ENCODE results near the gene CHRD. TPM values are rescaled to one million over a fixed set of nuclear protein-coding genes. Genes with fewer than 3 reads are reported as not detected.

The CHRD gene
- total and polyA plus RNA-seq, 9 donors, result 14.1 to 21.9 (median 17.6) TPM

DNA sequence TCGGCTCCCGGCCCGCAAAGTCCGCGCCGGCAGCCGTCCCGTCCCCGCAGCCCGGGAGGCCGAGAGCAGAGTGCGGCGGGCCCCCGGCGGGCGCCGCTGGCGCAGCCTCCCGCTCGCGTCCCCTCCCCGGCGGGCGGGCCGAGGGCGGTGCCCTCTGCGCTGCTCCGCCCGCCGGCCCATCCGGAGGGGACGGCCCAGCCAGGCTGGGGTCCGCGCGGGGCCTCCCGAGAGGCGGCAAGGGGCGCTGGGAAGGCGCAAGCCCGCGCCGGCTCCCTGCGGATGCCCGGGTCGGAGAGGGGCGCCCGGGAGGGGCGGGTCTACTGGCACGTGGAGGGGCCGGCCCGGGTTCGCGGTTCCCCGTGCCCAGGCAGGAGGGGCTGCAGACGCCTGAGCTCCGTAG, 18.3 kb upstream of the CHRD start, which contains the start of the genes CLCN2 and POLR2H:
CLCN2 (minus strand) TSS at position 74 of the 400 bp plus-strand sequence. CDS start 126 bp downstream, outside the sequence.
POLR2H (plus strand) TSS at position 179 of the 400 bp plus-strand sequence. CDS start 1,783 bp downstream, outside the sequence.
- Histone ChIP-seq H3K4me3 (ENCODE audit: low read length) (peak within 1 kb of the TSS; percentile 88), H3K9me3 (replicated peaks; ENCODE audit: control insufficient read depth, low read depth, low read length) (no peaks in the 10 kb centered on the region), H3K36me3 (ENCODE audit: control insufficient read depth, insufficient read depth, low read length) (peaks cover 33% of the 10 kb centered on the region), H3K4me1 (ENCODE audit: control insufficient read depth, insufficient read depth, low read length) (peaks cover 21% of the 10 kb centered on the region), H3K27ac (ENCODE audit: low read length) (peak within 1 kb of the TSS; percentile 99), H3K27me3 (ENCODE audit: control insufficient read depth, insufficient read depth, low read length) (no peaks in the 10 kb centered on the region)
- WGBS (ENCODE audit: insufficient coverage), result under 1% methylated on average over 56 of the region's 56 CpGs
- DNase-seq, result peak; percentile 84

DNA sequence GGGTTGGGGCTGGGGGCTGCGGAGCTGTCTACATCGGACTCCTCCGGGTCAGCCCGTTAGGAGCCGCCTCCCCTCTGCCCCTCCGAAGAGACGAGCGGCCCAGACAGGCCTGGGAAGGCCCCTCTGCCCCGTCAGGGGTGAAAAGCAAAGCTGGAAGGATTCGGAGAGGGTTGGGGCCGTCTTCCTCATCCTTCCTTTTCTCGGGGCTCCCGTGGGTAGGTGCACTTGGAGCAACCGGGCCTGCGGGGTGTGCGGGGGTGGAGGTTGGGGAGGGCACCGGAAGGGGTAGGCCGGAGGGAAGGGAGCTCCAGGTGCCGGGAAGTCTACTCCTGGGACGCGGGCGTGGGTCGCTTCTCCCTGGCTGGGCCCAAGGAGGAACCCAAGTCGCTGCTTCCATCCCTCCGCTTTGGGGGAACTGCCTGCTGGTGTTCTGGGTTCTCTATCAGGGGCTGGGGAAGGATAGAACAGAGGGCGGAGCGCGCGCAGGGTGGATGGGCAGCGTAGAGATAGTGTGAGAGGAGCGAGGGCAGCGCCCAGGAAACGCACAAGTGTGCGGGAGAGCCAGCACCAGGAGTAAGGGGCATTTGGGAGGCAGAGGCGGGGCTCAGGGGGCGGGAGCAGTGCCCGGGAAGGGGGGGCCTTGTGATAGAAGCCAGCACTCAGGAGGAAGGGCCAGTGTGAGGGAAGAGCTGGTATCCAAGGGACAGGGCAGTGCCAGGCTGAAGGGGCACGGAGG, 17.8 kb upstream of the CHRD start:
- no peaks in the 10 kb centered on the region for H3K27me3 ChIP-seq (ENCODE audit: control insufficient read depth, insufficient read depth, low read length)
- H3K9me3 ChIP-seq (replicated peaks; ENCODE audit: control insufficient read depth, low read depth, low read length), result no peaks in the 10 kb centered on the region
- peak overlapping the region; percentile 99 for H3K27ac ChIP-seq (ENCODE audit: low read length)
- no peak for DNase-seq
- under 1% methylated on average over 30 of the region's 38 CpGs for WGBS (ENCODE audit: insufficient coverage)
- peak overlapping the region; percentile 88 for H3K4me3 ChIP-seq (ENCODE audit: low read length)
- peaks cover 21% of the 10 kb centered on the region for H3K4me1 ChIP-seq (ENCODE audit: control insufficient read depth, insufficient read depth, low read length)
- peaks cover 32% of the 10 kb centered on the region for H3K36me3 ChIP-seq (ENCODE audit: control insufficient read depth, insufficient read depth, low read length)

- no peaks in the 10 kb centered on the region for H3K27me3 ChIP-seq (ENCODE audit: control insufficient read depth, insufficient read depth, low read length)
- peak overlapping the region; percentile 99 for H3K27ac ChIP-seq (ENCODE audit: low read length)
- under 1% methylated on average over 58 of the region's 68 CpGs for WGBS (ENCODE audit: insufficient coverage)
- H3K4me3 ChIP-seq (ENCODE audit: low read length), result peak overlapping the region; percentile 88
- peak; percentile 99 for DNase-seq
- H3K4me1 ChIP-seq (ENCODE audit: control insufficient read depth, insufficient read depth, low read length), result peaks cover 21% of the 10 kb centered on the region
- H3K9me3 ChIP-seq (replicated peaks; ENCODE audit: control insufficient read depth, low read depth, low read length), result no peaks in the 10 kb centered on the region
- peaks cover 25% of the 10 kb centered on the region for H3K36me3 ChIP-seq (ENCODE audit: control insufficient read depth, insufficient read depth, low read length)
Measured at GRCh38 chr3:184362668-184363546, 16.9 kb upstream of the CHRD start.

GRCh38 chr3:184366619-184367289, 13.1 kb upstream of the CHRD start:
- WGBS (ENCODE audit: insufficient coverage), result 20% methylated on average over 1 of the region's 5 CpGs
- H3K27me3 ChIP-seq (ENCODE audit: control insufficient read depth, insufficient read depth, low read length), result no peaks in the 10 kb centered on the region
- no peaks in the 10 kb centered on the region for H3K9me3 ChIP-seq (replicated peaks; ENCODE audit: control insufficient read depth, low read depth, low read length)
- DNase-seq, result peak; percentile 68
- H3K36me3 ChIP-seq (ENCODE audit: control insufficient read depth, insufficient read depth, low read length), result peaks cover 39% of the 10 kb centered on the region
- no peak overlapping the region for H3K4me3 ChIP-seq (ENCODE audit: low read length)
- H3K4me1 ChIP-seq (ENCODE audit: control insufficient read depth, insufficient read depth, low read length), result peaks cover 17% of the 10 kb centered on the region
- H3K27ac ChIP-seq (ENCODE audit: low read length), result no peak overlapping the region

DNA sequence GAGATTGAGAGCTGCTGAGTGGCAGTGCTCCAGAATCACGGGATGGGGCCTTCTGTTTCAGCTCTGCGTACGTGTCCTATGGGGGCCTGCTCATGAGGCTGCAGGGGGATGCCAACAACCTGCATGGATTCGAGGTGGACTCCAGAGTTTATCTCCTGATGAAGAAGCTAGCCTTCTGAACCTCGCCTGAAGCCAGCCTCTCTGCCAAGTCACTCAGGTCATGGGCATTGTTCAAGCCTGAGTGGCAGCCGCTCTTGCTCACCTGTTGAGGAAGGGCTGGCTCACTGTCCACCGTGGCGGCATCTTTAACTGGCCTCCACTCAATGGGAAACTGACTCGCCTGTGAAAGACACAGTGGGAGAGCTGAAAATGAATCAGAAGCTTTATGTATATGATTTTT, 11.7 kb upstream of the CHRD start:
- peaks cover 29% of the 10 kb centered on the region for H3K4me1 ChIP-seq (ENCODE audit: control insufficient read depth, insufficient read depth, low read length)
- DNase-seq, result no peak
- H3K9me3 ChIP-seq (replicated peaks; ENCODE audit: control insufficient read depth, low read depth, low read length), result no peaks in the 10 kb centered on the region
- WGBS (ENCODE audit: insufficient coverage), result 69% methylated on average over 4 of the region's 9 CpGs
- H3K36me3 ChIP-seq (ENCODE audit: control insufficient read depth, insufficient read depth, low read length), result peaks cover 39% of the 10 kb centered on the region
- H3K27me3 ChIP-seq (ENCODE audit: control insufficient read depth, insufficient read depth, low read length), result no peaks in the 10 kb centered on the region
- no peak overlapping the region for H3K4me3 ChIP-seq (ENCODE audit: low read length)
- peak overlapping the region; percentile 42 for H3K27ac ChIP-seq (ENCODE audit: low read length)

GRCh38 chr3:184368586-184369183, 11.2 kb upstream of the CHRD start:
- no peak overlapping the region for H3K27ac ChIP-seq (ENCODE audit: low read length)
- DNase-seq, result peak; percentile 78
- WGBS (ENCODE audit: insufficient coverage), result 65% methylated on average over 2 of the region's 3 CpGs
- H3K27me3 ChIP-seq (ENCODE audit: control insufficient read depth, insufficient read depth, low read length), result no peaks in the 10 kb centered on the region
- peaks cover 39% of the 10 kb centered on the region for H3K36me3 ChIP-seq (ENCODE audit: control insufficient read depth, insufficient read depth, low read length)
- H3K4me3 ChIP-seq (ENCODE audit: low read length), result no peak overlapping the region
- no peaks in the 10 kb centered on the region for H3K9me3 ChIP-seq (replicated peaks; ENCODE audit: control insufficient read depth, low read depth, low read length)
- H3K4me1 ChIP-seq (ENCODE audit: control insufficient read depth, insufficient read depth, low read length), result peaks cover 33% of the 10 kb centered on the region

DNA sequence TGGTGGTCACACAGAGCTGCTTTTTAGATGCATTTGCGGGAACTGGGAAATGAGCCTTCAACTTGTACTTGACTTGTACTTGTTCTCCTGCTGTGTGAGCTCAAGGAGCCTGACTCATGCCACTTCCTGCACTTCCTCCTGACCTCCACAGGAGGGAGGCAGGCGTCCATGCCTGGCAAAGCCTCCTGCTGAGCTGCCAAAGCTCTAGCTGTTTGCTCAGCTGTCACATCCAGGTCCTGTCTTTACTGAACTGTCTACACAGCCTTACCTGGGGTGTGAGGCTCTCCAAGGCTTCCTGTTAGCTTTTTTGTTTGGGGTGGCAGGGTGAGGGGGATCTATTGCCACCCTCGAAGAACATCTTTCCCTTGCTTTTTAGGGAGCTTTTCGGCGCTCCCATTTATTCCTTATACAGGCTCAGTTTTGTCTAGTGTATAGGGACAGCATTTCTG, 8.3 kb upstream of the CHRD start:
- Histone ChIP-seq H3K4me3 (ENCODE audit: low read length) (no peak overlapping the region), H3K4me1 (ENCODE audit: control insufficient read depth, insufficient read depth, low read length) (peaks cover 28% of the 10 kb centered on the region), H3K36me3 (ENCODE audit: control insufficient read depth, insufficient read depth, low read length) (peaks cover 22% of the 10 kb centered on the region), H3K9me3 (replicated peaks; ENCODE audit: control insufficient read depth, low read depth, low read length) (no peaks in the 10 kb centered on the region), H3K27ac (ENCODE audit: low read length) (no peak overlapping the region), H3K27me3 (ENCODE audit: control insufficient read depth, insufficient read depth, low read length) (peaks cover 3% of the 10 kb centered on the region)
- DNase-seq, result peak; percentile 93
- 14% methylated on average over 1 of the region's 5 CpGs for WGBS (ENCODE audit: insufficient coverage)

DNA sequence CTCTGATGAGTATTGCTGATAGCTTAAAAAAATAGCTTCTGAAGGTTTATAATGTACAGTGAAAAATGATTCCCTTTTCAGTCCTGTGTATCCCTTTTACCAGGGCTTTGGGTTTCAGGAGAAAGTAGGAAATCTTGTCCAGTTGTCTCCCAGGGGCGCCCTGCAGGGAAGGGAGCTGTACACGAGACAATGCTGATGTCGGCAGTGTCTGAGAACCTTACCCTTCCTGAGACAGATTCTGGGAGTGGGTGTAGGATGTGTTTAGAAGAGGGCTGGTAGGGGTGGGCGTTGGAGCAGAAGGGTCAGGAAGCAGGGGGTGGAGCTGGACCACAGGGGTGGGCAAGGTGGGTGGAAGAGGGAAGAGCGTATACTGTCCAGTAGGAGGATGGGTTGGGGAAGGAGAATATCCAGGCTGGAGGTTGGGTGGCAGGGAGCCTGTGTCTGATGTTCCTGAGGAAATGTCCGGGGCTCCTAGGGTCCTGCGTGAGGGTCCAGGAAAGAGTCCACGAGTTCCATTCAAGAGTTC, 7.5 kb upstream of the CHRD start:
- no peaks in the 10 kb centered on the region for H3K9me3 ChIP-seq (replicated peaks; ENCODE audit: control insufficient read depth, low read depth, low read length)
- H3K27me3 ChIP-seq (ENCODE audit: control insufficient read depth, insufficient read depth, low read length), result peaks cover 3% of the 10 kb centered on the region
- no peak overlapping the region for H3K4me3 ChIP-seq (ENCODE audit: low read length)
- peaks cover 18% of the 10 kb centered on the region for H3K36me3 ChIP-seq (ENCODE audit: control insufficient read depth, insufficient read depth, low read length)
- WGBS (ENCODE audit: insufficient coverage), result 49% methylated on average over 8 of the region's 8 CpGs
- DNase-seq, result no peak
- H3K27ac ChIP-seq (ENCODE audit: low read length), result no peak overlapping the region
- H3K4me1 ChIP-seq (ENCODE audit: control insufficient read depth, insufficient read depth, low read length), result peaks cover 30% of the 10 kb centered on the region

DNA sequence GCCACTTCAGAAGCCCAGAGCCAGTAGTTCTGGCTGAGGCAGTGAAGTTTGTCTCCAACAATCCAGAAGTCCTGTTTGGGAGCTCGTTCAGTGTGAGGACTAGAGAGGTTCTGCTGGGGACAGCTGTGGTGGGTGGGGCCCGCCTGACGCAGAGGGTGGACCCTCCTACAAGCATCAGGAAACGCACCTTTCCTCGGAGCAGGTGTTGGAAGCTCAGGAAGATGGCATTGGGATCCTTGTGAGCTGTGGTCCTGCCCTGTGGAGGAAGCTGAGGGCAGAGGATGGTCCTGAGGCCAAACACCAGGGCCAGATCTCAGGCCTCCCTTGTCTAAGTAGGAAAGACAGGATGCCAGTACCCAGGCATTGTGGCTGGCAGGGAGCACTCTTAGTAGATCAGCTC, 6.9 kb upstream of the CHRD start:
- Histone ChIP-seq H3K27ac (ENCODE audit: low read length) (no peak overlapping the region), H3K36me3 (ENCODE audit: control insufficient read depth, insufficient read depth, low read length) (peaks cover 16% of the 10 kb centered on the region), H3K27me3 (ENCODE audit: control insufficient read depth, insufficient read depth, low read length) (peaks cover 5% of the 10 kb centered on the region), H3K9me3 (replicated peaks; ENCODE audit: control insufficient read depth, low read depth, low read length) (no peaks in the 10 kb centered on the region), H3K4me1 (ENCODE audit: control insufficient read depth, insufficient read depth, low read length) (peaks cover 36% of the 10 kb centered on the region), H3K4me3 (ENCODE audit: low read length) (no peak overlapping the region)
- 55% methylated on average over 5 of the region's 5 CpGs for WGBS (ENCODE audit: insufficient coverage)
- no peak for DNase-seq
